ENCODE measurements around the gene SRSF9. TPM values are rescaled to one million over a fixed set of nuclear protein-coding genes. Genes with fewer than 3 reads are reported as not detected.

The SRSF9 gene
- total and polyA plus RNA-seq, 2 donors (not counting 1 experiment from before 2014, with no cell fraction given): 96.3 to 157 TPM

DNA sequence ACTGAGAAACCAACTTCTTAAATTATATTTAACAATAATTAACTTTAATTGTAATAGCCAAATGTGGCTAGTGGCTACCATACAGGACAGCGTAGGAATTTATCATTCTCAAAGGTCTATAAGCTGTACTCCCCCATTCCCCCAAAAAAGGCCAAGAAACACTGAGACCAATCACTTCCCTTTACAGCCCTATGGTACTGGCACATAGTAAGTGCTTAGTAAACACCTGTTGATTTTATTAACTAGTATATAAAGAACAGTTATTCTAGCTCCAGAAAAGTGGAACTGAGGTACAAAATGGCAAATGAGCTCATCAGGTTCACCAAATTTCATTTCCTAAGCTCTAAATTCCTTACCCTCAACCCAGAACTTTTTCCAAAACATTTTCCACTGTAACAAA lies 6.1 kb upstream of the SRSF9 start:
- Histone ChIP-seq H3K4me1 (ENCODE audit: control insufficient read depth in 2 of 2, insufficient read depth in 2 of 2, low read length in 2 of 2) (no peaks in the 10 kb centered on the region), H3K27ac (ENCODE audit: low read length in 2 of 2) (no peak overlapping the region), H3K4me3 (ENCODE audit: control extremely low read depth in 1 of 5, extremely low read depth in 1 of 5, insufficient read depth in 1 of 5, low read depth in 2 of 5, low read length in 4 of 5) (no peak overlapping the region), H3K79me2 (ENCODE audit: control insufficient read depth, insufficient read depth, low read length) (peaks cover 15% of the 10 kb centered on the region), H3K27me3 (replicated peaks in 1 of 4; ENCODE audit: control extremely low read depth in 1 of 4, control insufficient read depth in 3 of 4, insufficient read depth in 4 of 4, low read length in 3 of 4) (no peaks in the 10 kb centered on the region), H3K9ac (ENCODE audit: low read length) (no peak overlapping the region), H3K9me3 (ENCODE audit: control extremely low read depth in 1 of 3, control insufficient read depth in 2 of 3, insufficient read depth in 1 of 3, low read length in 2 of 3) (no peaks in the 10 kb centered on the region), H2AFZ (ENCODE audit: insufficient read depth, low read depth, low read length, poor library complexity, severe bottlenecking) (no peak overlapping the region), H3K36me3 (replicated peaks in 1 of 2; ENCODE audit: control extremely low read depth in 1 of 2, control insufficient read depth in 1 of 2, extremely low read depth in 1 of 2, insufficient read depth in 2 of 2, low read length in 1 of 2) (no peaks in the 10 kb centered on the region), H4K20me1 (ENCODE audit: control insufficient read depth, insufficient read depth, low read length, poor library complexity, severe bottlenecking) (no peaks in the 10 kb centered on the region), H3K4me2 (replicated peaks; ENCODE audit: low read depth, low read length, poor library complexity, severe bottlenecking) (no peak overlapping the region)
- no peak for TF ChIP-seq EZH2 (IDR thresholded peaks at IDR 0.05; ENCODE audit: borderline replicate concordance, insufficient read depth, low read depth, low read length, poor library complexity, severe bottlenecking)
- TF ChIP-seq, protein P1, sequence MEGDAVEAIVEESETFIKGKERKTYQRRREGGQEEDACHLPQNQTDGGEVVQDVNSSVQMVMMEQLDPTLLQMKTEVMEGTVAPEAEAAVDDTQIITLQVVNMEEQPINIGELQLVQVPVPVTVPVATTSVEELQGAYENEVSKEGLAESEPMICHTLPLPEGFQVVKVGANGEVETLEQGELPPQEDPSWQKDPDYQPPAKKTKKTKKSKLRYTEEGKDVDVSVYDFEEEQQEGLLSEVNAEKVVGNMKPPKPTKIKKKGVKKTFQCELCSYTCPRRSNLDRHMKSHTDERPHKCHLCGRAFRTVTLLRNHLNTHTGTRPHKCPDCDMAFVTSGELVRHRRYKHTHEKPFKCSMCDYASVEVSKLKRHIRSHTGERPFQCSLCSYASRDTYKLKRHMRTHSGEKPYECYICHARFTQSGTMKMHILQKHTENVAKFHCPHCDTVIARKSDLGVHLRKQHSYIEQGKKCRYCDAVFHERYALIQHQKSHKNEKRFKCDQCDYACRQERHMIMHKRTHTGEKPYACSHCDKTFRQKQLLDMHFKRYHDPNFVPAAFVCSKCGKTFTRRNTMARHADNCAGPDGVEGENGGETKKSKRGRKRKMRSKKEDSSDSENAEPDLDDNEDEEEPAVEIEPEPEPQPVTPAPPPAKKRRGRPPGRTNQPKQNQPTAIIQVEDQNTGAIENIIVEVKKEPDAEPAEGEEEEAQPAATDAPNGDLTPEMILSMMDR (IDR thresholded peaks at IDR 0.05): no peak
- no peaks in the 10 kb centered on the region for H3K4me1 Mint-ChIP-seq
- WGBS (ENCODE audit: insufficient coverage): 100% methylated on average over 1 of the region's 1 CpG
- no peaks in the 10 kb centered on the region for H3K9me3 Mint-ChIP-seq (ENCODE audit: insufficient read depth)
- H3K27ac Mint-ChIP-seq: no peak overlapping the region
- no peak for ATAC-seq (ENCODE audit: low read depth)
- POLR2A ChIA-PET: no interaction called here
- intact Hi-C loops (cut with micrococcal nuclease): no loop called here
- CTCF ChIA-PET: interaction anchor here (0.8 to 1.2 kb wide), 2 partner anchors 27 to 37 kb away, joined by 3 to 4 read pairs; no protein-coding TSS in a partner anchor
- no peaks in the 10 kb centered on the region for H3K27me3 Mint-ChIP-seq
- no peak overlapping the region for H3K4me3 Mint-ChIP-seq
- no peak for DNase-seq

DNA sequence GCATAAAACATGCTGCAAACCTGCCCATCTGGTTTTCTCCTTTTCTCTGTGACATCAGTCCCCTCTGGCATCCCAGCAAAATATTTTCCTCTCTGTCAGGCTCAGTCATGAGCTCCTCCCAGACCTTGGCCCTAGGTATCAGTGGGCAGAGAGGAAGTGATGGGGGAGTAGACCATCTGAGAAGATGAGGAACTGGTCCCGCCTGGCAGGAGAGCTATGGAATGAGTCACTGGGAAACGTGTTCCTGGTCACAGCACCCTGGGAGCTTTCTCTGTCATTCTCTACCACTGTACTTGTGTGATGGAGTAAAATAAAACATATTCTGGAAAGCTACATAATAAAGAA lies 5.0 kb upstream of the SRSF9 start:
- TF ChIP-seq EZH2 (IDR thresholded peaks at IDR 0.05; ENCODE audit: borderline replicate concordance, insufficient read depth, low read depth, low read length, poor library complexity, severe bottlenecking): no peak
- TF ChIP-seq, protein P1 (IDR thresholded peaks at IDR 0.05): no peak
- DNase-seq: no peak
- Histone ChIP-seq H3K4me1 (ENCODE audit: control insufficient read depth in 2 of 2, insufficient read depth in 2 of 2, low read length in 2 of 2) (peaks cover 5 to 8% of the 10 kb centered on the region in 2 donors), H3K4me2 (replicated peaks; ENCODE audit: low read depth, low read length, poor library complexity, severe bottlenecking) (no peak overlapping the region), H3K9ac (ENCODE audit: low read length) (no peak overlapping the region), H3K27me3 (replicated peaks in 1 of 4; ENCODE audit: control extremely low read depth in 1 of 4, control insufficient read depth in 3 of 4, insufficient read depth in 4 of 4, low read length in 3 of 4) (no peaks in the 10 kb centered on the region), H3K9me3 (ENCODE audit: control extremely low read depth in 1 of 3, control insufficient read depth in 2 of 3, insufficient read depth in 1 of 3, low read length in 2 of 3) (no peaks in the 10 kb centered on the region), H3K4me3 (ENCODE audit: control extremely low read depth in 1 of 5, extremely low read depth in 1 of 5, insufficient read depth in 1 of 5, low read depth in 2 of 5, low read length in 4 of 5) (no peak overlapping the region), H3K27ac (ENCODE audit: low read length in 2 of 2) (no peak overlapping the region), H2AFZ (ENCODE audit: insufficient read depth, low read depth, low read length, poor library complexity, severe bottlenecking) (no peak overlapping the region), H3K79me2 (ENCODE audit: control insufficient read depth, insufficient read depth, low read length) (peaks cover 22% of the 10 kb centered on the region), H4K20me1 (ENCODE audit: control insufficient read depth, insufficient read depth, low read length, poor library complexity, severe bottlenecking) (no peaks in the 10 kb centered on the region), H3K36me3 (replicated peaks in 1 of 2; ENCODE audit: control extremely low read depth in 1 of 2, control insufficient read depth in 1 of 2, extremely low read depth in 1 of 2, insufficient read depth in 2 of 2, low read length in 1 of 2) (no peaks in the 10 kb centered on the region)
- no peaks in the 10 kb centered on the region for H3K27me3 Mint-ChIP-seq
- peaks cover 7% of the 10 kb centered on the region for H3K4me1 Mint-ChIP-seq
- WGBS (ENCODE audit: insufficient coverage): no CpG with 5 or more reads among the region's 2 CpGs
- ChIA-PET CTCF (interaction anchor here (1.0 to 1.2 kb wide), 2 partner anchors 28 to 45 kb away, joined by 3 to 4 read pairs; no protein-coding TSS in a partner anchor), POLR2A (no interaction called here)
- no peaks in the 10 kb centered on the region for H3K9me3 Mint-ChIP-seq (ENCODE audit: insufficient read depth)
- ATAC-seq (ENCODE audit: low read depth): no peak
- intact Hi-C loops (cut with micrococcal nuclease): no loop called here
- no peak overlapping the region for H3K4me3 Mint-ChIP-seq
- no peak overlapping the region for H3K27ac Mint-ChIP-seq
